GM23248 (cell line): ENCODE results near the gene YPEL2.

Experiments
- EZH2 ChIP-seq: fragments of 200-600 bp; sonication (generic); IDR thresholded peaks from 2 replicates; pipeline ENCODE4 v1.6.1; 2018; ENCODE audit warnings: antibody characterized with exemption, mild to moderate bottlenecking; ENCODE audit not compliant: insufficient read depth, poor library complexity, severe bottlenecking
- EZH2phosphoT487 ChIP-seq: fragments of 200-600 bp; sonication (generic); IDR thresholded peaks from 2 replicates; pipeline ENCODE4 v1.6.1; 2018; ENCODE audit warnings: antibody characterized with exemption, moderate library complexity, mild to moderate bottlenecking, low read depth; ENCODE audit not compliant: insufficient read depth

DNA sequence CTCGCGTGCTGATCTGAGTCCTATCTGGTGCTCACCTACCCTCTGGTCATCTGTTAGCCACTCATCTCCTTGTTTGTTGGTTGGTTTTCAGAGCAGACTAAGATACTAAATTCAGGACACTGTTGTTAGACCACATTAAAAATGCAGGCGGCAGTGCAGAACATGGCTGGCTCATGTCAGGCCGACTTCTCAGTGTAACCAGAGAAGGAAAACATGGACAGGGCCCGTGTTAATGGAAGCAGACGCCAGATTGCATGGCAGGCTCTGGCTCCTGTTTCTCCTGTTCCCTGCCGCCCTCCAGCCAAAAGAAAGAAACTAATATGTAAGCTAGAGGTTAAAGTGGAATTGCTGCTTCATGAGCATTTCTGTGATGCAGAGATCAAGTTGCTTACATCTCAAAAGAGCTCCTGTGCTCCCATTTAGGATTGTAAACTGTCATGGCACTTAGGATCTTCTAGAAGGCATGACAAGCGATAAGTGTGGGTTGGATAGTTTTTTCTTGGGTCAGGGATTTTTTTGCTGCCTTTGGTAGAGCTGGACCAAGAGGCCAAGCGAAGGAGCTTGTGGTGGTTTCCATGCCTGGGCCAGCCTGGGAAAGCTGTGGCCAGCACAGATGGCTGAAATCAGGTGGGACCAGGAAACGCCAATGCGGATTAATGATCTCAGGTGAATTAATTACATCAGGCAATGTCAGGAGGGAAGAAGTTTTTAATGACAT is 56.1 kb downstream of the YPEL2 start:
- TF ChIP-seq EZH2 (no peak), EZH2phosphoT487 (no peak)
